Thyroid gland (tissue), 4 donors: ENCODE results near the gene CYP2B6.

Source experiments
- CTCF ChIP-seq, 6 experiments: fragments of 200-600 bp in 3 of 6; fragments of 450-650 bp in 3 of 6; sonication (generic) in 3 of 6; IDR thresholded peaks; one replicate each; pipeline ENCODE4 v1.5.1; 2016 to 2019; ENCODE audit warnings: antibody characterized with exemption in 6 of 6, mild to moderate bottlenecking in 2 of 6, inconsistent platforms in 1 of 6, moderate library complexity in 1 of 6
- POLR2A ChIP-seq, 2 donors: fragments of 450-650 bp; IDR thresholded peaks; one replicate each; pipeline ENCODE4 v1.6.1; 2017; ENCODE audit warnings: antibody characterized with exemption in 2 of 2, mild to moderate bottlenecking in 2 of 2, moderate library complexity in 1 of 2

DNA sequence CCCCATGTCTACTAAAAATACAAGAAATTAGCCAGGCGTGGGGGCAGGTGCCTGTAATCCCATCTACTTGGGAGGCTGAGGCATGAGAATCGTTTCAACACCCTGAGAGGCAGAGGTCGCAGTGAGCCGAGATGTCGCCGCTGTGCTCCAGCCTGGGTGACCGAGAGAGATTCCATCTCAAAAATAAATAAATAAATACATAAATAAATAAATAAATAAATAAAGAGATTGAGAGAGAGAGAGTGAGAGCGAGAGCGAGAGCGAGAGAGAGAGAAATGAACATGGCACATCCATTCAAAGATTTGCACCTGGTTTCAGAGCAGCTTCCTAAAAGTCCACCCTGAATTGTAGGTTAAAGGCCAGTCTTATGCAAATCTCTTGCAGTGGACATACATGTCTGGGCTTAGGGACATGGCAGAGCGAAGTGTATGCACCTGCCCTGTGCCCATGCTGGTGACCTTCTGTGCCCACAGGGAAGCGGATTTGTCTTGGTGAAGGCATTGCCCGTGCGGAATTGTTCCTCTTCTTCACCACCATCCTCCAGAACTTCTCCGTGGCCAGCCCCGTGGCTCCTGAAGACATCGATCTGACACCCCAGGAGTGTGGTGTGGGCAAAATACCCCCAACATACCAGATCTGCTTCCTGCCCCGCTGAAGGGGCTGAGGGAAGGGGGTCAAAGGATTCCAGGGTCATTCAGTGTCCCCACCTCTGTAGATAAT, 42.3 kb upstream of the CYP2B6 start:
- TF ChIP-seq CTCF (IDR thresholded peaks at IDR 0.05): no peak
- no peak for TF ChIP-seq POLR2A (IDR thresholded peaks at IDR 0.05)
